T-helper 17 cell (primary cell): ENCODE measurements around the gene TIGAR. TPM values are rescaled to one million over a fixed set of nuclear protein-coding genes. Genes with fewer than 3 reads are reported as not detected.

Experiments used
- ATAC-seq: fragments of 150-1000 bp; cut with Tn5 transposase; 2 replicates; pipeline ENCODE4 v1.10.0; 2021; ENCODE audit warnings: mild to moderate bottlenecking, moderate library complexity
- DNase-seq, 3 donors: peaks; one replicate each; pipeline versions ENCODE4 v3.0.0 to v3.0.0-alpha.2; 2020 to 2021
- H3K9me3 ChIP-seq: one replicate; pipeline ENCODE4 v1.7.0; 2013; ENCODE audit warnings: low read length, mild to moderate bottlenecking; ENCODE audit not compliant: control insufficient read depth, poor library complexity, severe bottlenecking
- H3K27ac Mint-ChIP-seq: one replicate; pipeline ENCODE4 v1.8.0; 2022; ENCODE audit warnings: mild to moderate bottlenecking, moderate library complexity, mixed read lengths
- H3K27me3 Mint-ChIP-seq: one replicate; pipeline ENCODE4 v1.8.0; 2022; ENCODE audit warnings: mixed read lengths
- H3K36me3 Mint-ChIP-seq: one replicate; pipeline ENCODE4 v1.8.0; 2022; ENCODE audit warnings: low read depth, mixed read lengths
- H3K4me1 Mint-ChIP-seq: one replicate; pipeline ENCODE4 v1.8.0; 2022; ENCODE audit warnings: mild to moderate bottlenecking, mixed read lengths
- H3K4me3 Mint-ChIP-seq: one replicate; pipeline ENCODE4 v1.8.0; 2022; ENCODE audit warnings: mild to moderate bottlenecking, moderate library complexity, mixed read lengths
- total RNA-seq, 4 donors: library from RNA in 2 of 4; stranded (reverse) in 2 of 4; gene quantifications; one replicate each; pipeline ENCODE4 v1.2.3 and lab custom pipeline; 2022 to 2026

TIGAR gene
- total RNA-seq, 2 donors from 2014 or later = 7.8 to 10.7 TPM

DNA sequence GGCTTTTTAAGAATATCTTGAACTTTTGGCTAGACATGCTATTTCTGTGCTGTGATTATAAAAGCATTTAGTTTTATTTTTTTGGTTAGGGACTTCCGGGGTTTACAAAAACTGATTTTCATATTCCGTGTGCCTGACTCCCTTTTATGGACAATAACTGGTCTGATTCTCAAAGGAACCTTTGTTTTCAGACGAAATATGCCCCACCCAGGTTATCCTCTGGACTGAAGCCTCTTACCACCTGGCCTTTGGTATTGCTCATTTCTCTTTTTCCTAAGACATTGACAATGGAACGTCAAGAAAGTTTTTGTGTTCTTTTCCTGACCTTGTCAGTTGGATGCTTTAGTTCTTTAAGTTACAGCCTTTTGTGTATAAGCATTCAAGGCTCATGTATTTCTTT lies 10.8 kb downstream of the TIGAR start:
- H3K27ac Mint-ChIP-seq = peak overlapping the region; percentile 29
- H3K4me3 Mint-ChIP-seq = no peak overlapping the region
- no peaks in the 10 kb centered on the region for H3K27me3 Mint-ChIP-seq
- peaks cover 6% of the 10 kb centered on the region for H3K36me3 Mint-ChIP-seq
- ATAC-seq (no peak), DNase-seq (no peak)
- peaks cover 12% of the 10 kb centered on the region for H3K4me1 Mint-ChIP-seq
- H3K9me3 ChIP-seq = no peaks in the 10 kb centered on the region

DNA sequence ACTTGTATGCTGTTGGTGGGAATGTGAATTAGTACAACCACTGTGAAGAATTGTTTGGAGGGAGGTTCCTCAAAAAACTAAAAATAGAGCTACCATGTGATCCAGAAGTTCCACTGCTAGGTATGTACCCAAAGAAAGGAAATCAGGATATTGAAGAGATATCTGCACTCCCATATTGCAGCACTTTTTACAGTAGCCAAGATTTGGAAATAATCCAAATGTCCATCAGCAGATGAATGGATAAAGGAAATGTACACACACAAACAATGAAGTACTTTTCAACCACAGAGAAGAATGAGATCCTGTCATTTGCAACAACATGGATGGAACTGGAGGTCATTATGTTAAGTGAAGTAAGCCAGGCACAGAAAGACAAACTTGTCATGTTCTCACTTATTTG lies 25.9 kb downstream of the TIGAR start:
- Mint-ChIP-seq H3K36me3 (peaks cover 4% of the 10 kb centered on the region), H3K27ac (peak overlapping the region; percentile 49), H3K4me1 (peaks cover 5% of the 10 kb centered on the region), H3K4me3 (no peak overlapping the region), H3K27me3 (no peaks in the 10 kb centered on the region)
- no peaks in the 10 kb centered on the region for H3K9me3 ChIP-seq
- ATAC-seq (no peak), DNase-seq (no peak)

DNA sequence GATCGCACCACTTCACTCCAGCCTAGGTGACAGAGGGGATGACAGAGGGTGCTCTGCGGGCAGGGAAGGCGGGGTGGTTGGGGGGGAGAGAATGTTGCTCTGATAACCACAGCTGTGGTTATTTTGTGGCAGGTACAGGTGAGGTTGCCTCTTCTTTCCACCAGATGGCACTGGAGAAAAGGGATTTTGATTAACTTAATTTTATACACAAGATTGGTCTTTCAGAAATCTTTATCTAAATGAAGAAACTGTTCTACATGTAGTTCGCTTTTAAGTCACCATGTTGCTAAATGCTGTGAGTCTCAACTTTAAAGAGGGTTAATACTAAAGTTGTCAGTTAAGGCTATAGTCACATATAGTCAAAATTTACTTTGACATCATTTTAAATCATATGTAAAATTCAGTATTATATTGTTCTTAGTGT lies 32.8 kb downstream of the TIGAR start:
- no peaks in the 10 kb centered on the region for H3K9me3 ChIP-seq
- peaks cover 3% of the 10 kb centered on the region for H3K4me1 Mint-ChIP-seq
- H3K4me3 Mint-ChIP-seq = no peak overlapping the region
- peak in 2 of 3 donors; percentile 6 to 31 for DNase-seq
- H3K27me3 Mint-ChIP-seq = no peaks in the 10 kb centered on the region
- H3K36me3 Mint-ChIP-seq = peaks cover 3% of the 10 kb centered on the region
- peak; percentile 95 for ATAC-seq
- peak overlapping the region; percentile 37 for H3K27ac Mint-ChIP-seq

DNA sequence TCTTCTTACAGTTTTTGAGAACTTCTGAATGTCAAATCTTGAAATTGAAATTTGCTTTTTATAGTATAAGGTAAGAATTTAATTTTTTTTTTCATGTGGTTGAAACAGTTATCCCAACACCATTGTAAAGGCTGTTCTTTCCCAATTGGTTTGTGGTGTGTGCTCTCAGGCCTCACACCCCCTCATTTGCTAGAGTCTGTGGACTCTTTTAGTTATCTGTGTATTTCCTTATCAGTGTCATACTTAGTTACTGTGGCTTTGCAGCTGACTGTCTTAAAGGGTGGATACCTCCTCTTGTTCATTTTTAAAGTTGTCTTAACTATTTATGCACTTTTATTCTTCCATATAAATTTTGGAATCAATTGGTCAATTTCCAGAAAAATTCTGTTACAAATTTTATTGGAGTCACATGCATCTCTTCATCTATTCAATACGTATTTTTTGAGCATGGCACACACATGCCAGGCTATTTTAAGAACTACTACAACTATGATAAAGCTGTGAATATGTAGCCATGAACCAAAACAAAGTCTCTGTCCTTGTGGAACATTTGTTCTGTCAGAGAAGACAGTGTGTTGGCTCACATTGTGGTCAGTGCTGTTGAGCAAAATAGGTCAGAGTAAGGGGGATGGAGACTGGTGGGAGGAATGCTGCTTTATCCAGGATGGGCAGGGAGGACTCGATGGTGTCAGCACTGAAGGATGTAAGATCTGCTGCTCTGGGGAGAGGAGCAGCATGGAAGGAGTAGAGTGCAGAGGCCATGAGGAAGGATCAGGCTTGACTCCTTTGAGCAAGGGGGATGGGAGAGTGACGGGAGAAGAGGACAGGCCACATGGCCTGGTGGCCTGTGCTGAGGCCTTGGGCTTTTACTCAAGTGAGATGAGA lies 34.4 kb downstream of the TIGAR start:
- ATAC-seq (no peak), DNase-seq (no peak)
- Mint-ChIP-seq H3K27me3 (no peaks in the 10 kb centered on the region), H3K27ac (no peak overlapping the region), H3K36me3 (peaks cover 3% of the 10 kb centered on the region), H3K4me1 (peaks cover 3% of the 10 kb centered on the region), H3K4me3 (peak overlapping the region; percentile 1)
- H3K9me3 ChIP-seq = no peaks in the 10 kb centered on the region

DNA sequence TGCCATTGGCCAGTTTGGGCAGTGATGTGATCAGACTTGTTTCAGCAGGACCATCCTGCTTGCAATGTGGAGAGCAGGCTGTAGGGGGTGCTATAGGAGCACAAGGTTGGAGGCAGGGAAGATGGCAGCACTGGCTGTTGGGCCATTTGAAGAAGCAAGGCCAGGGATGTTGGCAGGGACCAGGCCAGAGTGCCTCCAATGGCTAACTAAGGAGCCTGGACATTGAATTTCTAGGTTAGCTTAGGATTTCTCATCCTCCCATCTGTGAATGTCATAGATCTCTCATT lies 35.0 kb downstream of the TIGAR start:
- Mint-ChIP-seq H3K27me3 (no peaks in the 10 kb centered on the region), H3K27ac (no peak overlapping the region), H3K36me3 (peaks cover 3% of the 10 kb centered on the region), H3K4me1 (peaks cover 3% of the 10 kb centered on the region), H3K4me3 (peak overlapping the region; percentile 1)
- ATAC-seq = peak; percentile 35
- DNase-seq = peak in 1 of 3 donors; percentile 24
- no peaks in the 10 kb centered on the region for H3K9me3 ChIP-seq

DNA sequence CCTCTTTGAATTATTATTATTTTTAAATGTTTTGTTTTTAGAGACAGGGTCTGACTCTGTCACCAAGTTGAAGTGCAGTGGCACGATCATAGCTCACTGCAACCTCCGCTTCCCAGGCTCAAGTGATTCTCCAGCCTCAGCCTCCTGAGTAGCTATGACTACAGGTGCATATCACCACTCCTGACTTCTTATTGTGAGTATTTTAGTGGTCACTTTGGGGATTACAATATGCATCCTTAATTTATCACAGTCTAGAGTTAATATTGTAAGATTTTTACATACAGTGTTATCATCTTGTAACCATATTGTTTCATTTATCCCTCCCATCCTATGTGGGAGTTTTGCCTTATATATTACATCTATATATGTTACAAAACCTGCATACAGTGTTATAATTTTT lies 45.1 kb downstream of the TIGAR start:
- H3K9me3 ChIP-seq = no peaks in the 10 kb centered on the region
- Mint-ChIP-seq H3K4me1 (no peaks in the 10 kb centered on the region), H3K36me3 (no peaks in the 10 kb centered on the region), H3K4me3 (no peak overlapping the region), H3K27me3 (peaks cover 38% of the 10 kb centered on the region), H3K27ac (no peak overlapping the region)
- ATAC-seq = no peak
- no peak for DNase-seq

DNA sequence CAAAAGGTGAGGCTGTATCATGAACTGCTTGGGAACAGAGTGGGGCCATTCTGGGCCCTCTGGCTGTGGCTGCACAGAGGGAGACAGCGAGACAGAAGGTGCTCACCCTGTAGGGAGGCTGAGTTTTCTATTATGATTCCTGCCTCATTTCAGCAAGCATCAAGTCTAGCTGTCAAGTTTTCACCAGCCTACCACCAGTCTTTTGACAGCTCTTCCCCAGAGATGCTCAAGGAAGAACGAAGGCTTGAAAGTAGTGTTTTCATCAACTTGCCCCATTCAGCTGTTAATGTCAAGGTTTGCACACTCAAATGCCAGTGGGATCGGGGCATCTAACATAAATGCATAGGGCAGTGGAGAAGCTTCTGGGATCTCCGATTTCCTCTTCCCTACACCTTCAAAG lies 48.5 kb downstream of the TIGAR start:
- peaks cover 57% of the 10 kb centered on the region for H3K27me3 Mint-ChIP-seq
- H3K4me1 Mint-ChIP-seq = peaks cover 2% of the 10 kb centered on the region
- DNase-seq (no peak), ATAC-seq (no peak)
- H3K27ac Mint-ChIP-seq = no peak overlapping the region
- H3K4me3 Mint-ChIP-seq = no peak overlapping the region
- peaks cover 7% of the 10 kb centered on the region for H3K36me3 Mint-ChIP-seq
- no peaks in the 10 kb centered on the region for H3K9me3 ChIP-seq

DNA sequence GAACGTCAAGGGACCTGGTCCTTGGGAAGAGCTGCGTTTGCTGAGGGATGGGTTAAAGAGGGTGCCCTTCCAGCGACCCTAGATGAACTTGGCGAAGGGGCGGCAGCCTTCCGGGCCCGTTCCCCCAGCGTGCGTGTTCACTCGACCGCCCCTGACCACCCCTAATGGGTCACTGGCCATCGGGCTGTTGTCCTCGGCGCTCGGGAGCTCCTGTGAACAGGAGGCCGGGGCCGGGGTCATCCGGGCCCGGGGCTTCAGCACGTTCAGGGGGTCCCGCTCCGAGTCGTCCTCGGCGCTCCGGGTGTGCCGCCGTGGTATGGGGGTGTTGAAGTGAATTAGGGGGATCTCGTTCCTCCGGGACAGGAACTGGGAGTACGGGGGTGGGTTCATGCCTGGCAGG lies 49.3 kb downstream of the TIGAR start:
- no peaks in the 10 kb centered on the region for H3K9me3 ChIP-seq
- DNase-seq (no peak), ATAC-seq (no peak)
- Mint-ChIP-seq H3K36me3 (peaks cover 7% of the 10 kb centered on the region), H3K4me1 (peaks cover 2% of the 10 kb centered on the region), H3K27ac (no peak overlapping the region), H3K4me3 (no peak overlapping the region), H3K27me3 (peaks cover 56% of the 10 kb centered on the region)

DNA sequence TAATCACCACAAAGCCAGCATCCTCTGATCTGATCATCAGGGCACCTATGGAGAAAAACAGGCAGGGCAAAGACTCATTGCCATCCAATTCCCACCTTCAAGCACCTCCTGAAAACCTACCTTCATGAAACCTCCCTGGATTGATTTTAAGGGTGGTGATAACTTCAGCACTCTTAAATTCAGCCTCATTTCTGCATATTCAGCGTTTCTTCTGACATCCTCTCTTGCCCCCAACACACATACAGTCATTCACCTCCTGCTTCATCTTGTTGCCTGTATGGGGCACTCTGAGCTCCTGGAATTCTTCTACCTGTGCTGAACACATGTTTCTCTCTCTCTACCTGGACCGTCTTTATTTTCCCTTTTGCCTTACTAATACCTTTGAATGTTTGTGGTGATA lies 51.6 kb downstream of the TIGAR start:
- H3K4me1 Mint-ChIP-seq = peaks cover 5% of the 10 kb centered on the region

DNA sequence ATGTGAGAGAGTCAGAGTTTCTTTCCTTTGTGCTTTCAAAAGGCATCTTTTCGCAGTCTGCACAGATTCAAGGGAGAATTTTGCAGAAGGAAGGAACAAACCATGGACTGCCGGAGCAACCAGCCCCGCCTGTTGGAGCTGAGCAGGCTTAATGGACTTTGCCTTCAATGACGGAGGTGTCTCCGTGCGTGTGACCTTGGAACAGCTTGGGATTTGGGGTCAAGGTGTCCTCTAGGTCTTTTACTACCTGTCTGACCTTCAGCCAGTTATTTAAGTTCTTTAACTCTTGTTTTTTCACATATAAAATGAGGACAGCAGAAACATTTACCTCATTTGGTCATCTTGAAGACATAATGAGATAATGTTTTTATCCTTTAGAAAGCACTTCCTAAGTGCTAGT lies 54.4 kb downstream of the TIGAR start:
- H3K4me1 Mint-ChIP-seq = peaks cover 5% of the 10 kb centered on the region
- no peak overlapping the region for H3K4me3 Mint-ChIP-seq
- H3K9me3 ChIP-seq = no peaks in the 10 kb centered on the region
- H3K27ac Mint-ChIP-seq = no peak overlapping the region
- H3K36me3 Mint-ChIP-seq = peaks cover 10% of the 10 kb centered on the region
- ATAC-seq (no peak), DNase-seq (no peak)
- peaks cover 67% of the 10 kb centered on the region for H3K27me3 Mint-ChIP-seq

More for the DNA sequence above, 51.6 kb downstream of the TIGAR start:
- Mint-ChIP-seq H3K36me3 (peaks cover 7% of the 10 kb centered on the region), H3K27me3 (peaks cover 57% of the 10 kb centered on the region), H3K4me3 (no peak overlapping the region), H3K27ac (no peak overlapping the region)
- no peak for ATAC-seq
- no peaks in the 10 kb centered on the region for H3K9me3 ChIP-seq
- no peak for DNase-seq

DNA sequence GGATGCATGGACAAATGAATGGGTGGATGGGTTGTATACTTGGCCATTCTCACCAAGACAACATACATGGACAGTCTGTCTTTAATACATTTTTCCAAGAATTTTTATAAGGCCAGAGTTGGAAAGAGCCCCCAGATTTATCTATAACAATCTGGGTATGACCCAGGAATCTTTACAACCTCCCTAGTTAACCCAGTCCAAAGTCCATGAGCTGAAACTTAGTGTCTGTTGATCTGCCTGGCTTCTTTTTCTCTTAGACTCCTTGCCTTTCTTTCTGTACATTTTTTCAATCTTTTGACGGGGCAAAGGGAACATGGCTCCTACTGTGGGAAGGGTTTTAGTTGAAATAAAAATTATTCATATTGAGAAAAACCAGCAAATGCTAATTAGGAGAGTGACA lies 57.8 kb downstream of the TIGAR start:
- Mint-ChIP-seq H3K4me3 (no peak overlapping the region), H3K27ac (no peak overlapping the region), H3K4me1 (peaks cover 4% of the 10 kb centered on the region), H3K36me3 (peaks cover 5% of the 10 kb centered on the region), H3K27me3 (peaks cover 67% of the 10 kb centered on the region)
- H3K9me3 ChIP-seq = no peaks in the 10 kb centered on the region
- DNase-seq (no peak), ATAC-seq (no peak)

DNA sequence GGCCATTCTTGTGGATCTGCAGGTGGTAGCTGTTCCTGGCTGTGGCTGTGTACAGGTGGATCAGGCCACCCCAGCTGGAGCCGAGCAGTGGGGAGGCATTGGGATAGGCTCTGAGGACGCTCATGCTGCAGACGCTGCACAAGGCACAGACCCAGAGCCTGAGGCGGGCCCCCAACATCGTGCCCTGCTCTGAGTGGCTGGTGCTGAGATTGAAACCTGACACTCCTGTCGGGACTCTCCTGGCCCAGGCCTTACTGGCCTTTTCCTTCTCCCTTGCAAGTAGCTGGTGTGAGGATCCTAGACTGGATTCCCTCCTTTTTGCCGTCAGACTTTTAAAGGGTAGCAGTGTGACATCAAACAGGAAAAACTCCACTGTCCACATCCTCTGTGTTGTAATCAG lies 58.4 kb downstream of the TIGAR start, which contains the start of gene FGF23:
FGF23 (minus strand) TSS at position 308 of the 400 bp plus-strand sequence; CDS start at position 178, 130 bp downstream.
- H3K36me3 Mint-ChIP-seq = peaks cover 3% of the 10 kb centered on the region
- no peak for ATAC-seq

DNA sequence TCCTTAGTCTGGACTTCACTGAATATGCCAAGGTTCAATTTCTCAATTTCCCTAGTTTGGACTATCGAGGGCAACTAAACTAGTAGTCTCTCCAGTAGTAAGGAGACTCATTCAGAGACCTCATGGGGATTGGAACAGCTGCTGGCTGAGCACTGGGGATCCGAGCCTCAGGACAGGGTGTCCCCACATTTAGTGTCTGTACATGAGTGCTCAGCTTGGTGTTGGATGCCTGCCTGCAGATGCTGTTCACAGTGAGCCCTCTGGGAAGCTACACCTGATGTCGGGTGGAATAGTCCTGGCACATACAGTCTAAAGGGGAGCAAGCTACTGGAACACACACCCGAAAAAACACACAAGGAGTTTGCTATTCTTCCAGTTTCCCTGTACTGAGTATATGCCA lies 59.3 kb downstream of the TIGAR start:
- H3K4me1 Mint-ChIP-seq = peaks cover 4% of the 10 kb centered on the region
- H3K4me3 Mint-ChIP-seq = no peak overlapping the region
- no peak overlapping the region for H3K27ac Mint-ChIP-seq
- H3K36me3 Mint-ChIP-seq = peaks cover 3% of the 10 kb centered on the region
- ATAC-seq (no peak), DNase-seq (no peak)
- no peaks in the 10 kb centered on the region for H3K9me3 ChIP-seq
- peaks cover 55% of the 10 kb centered on the region for H3K27me3 Mint-ChIP-seq

More for the DNA sequence above, 58.4 kb downstream of the TIGAR start, which contains the start of gene FGF23:
- Mint-ChIP-seq H3K27me3 (peaks cover 62% of the 10 kb centered on the region), H3K27ac (no peak within 1 kb of the TSS), H3K4me1 (peaks cover 4% of the 10 kb centered on the region), H3K4me3 (no peak within 1 kb of the TSS)
- DNase-seq = no peak
- H3K9me3 ChIP-seq = no peaks in the 10 kb centered on the region

DNA sequence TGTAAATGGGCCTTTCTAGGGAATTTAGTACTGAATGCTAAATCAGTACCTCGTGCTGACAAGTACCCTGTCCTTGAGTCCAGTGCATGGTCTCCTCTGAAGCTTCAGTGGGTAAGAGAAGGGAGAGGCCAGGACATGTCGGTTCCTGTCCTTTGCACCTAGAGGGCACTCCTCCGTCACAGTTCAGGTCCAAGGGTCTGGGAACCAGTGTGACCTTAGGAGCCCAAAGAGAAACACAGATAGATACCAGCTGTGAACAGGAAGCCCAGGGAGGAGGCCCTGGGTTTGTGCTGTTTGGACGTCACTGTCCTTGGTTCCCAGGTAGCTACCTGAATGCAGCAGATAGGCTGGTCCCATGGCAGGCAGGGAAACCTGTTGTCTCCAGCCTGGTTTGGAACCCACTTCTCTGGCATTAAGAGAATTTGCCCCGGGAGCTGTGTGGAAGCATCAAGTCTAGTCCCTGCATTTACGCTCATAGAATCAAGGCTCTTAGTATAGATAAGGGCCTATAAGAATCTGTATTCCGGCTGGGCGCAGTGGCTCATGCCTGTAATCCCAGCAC lies 62.4 kb downstream of the TIGAR start:
- Mint-ChIP-seq H3K36me3 (peaks cover 1% of the 10 kb centered on the region), H3K27ac (no peak overlapping the region), H3K27me3 (peaks cover 47% of the 10 kb centered on the region), H3K4me1 (no peaks in the 10 kb centered on the region), H3K4me3 (no peak overlapping the region)
- H3K9me3 ChIP-seq = no peaks in the 10 kb centered on the region
- ATAC-seq (no peak), DNase-seq (no peak)
